PC-9 (cell line): Measurements from ENCODE around the gene CADM1. TPM values are rescaled to one million over a fixed set of nuclear protein-coding genes. Genes with fewer than 3 reads are reported as not detected.

Experiments used
- BruUV-seq: library from RNA; stranded (reverse); fragments of 400-500 nt; replicated peaks from 2 replicates; lab custom pipeline; 2021; lab: Mats Ljungman, UMichigan
- CTCF ChIA-PET: fragments of 300-600 bp; sonication (Branson Sonifier 250); formaldehyde crosslinking; loops from one replicate; lab custom pipeline; 2022; ENCODE audit warnings: antibody characterized with exemption; lab: Charles Lee
- POLR2A ChIA-PET: fragments of 300-600 bp; sonication (Branson Sonifier 250); formaldehyde crosslinking; loops from one replicate; lab custom pipeline; 2022; ENCODE audit warnings: antibody characterized with exemption; ENCODE audit not compliant: unreplicated experiment; lab: Charles Lee
- DNase-seq, 2 experiments: peaks; one replicate each; pipeline versions ENCODE4 v3.0.0 to v3.0.0-alpha.2; 2015 to 2022; ENCODE audit warnings: mixed read lengths in 1 of 2
- H2AFZ ChIP-seq: fragments of 200-600 bp; sonication (generic); 2 replicates; pipeline ENCODE4 v1.8.1; 2017; ENCODE audit warnings: antibody characterized with exemption
- H3F3A ChIP-seq: fragments of 200-600 bp; sonication (generic); 2 replicates; pipeline ENCODE4 v1.8.1; 2017; ENCODE audit warnings: antibody characterized with exemption, mild to moderate bottlenecking, low read depth; ENCODE audit not compliant: insufficient read depth
- H3K27ac ChIP-seq: fragments of 200-600 bp; sonication (generic); 2 replicates; pipeline ENCODE4 v1.6.1; 2016; ENCODE audit warnings: mixed run types
- H3K27me3 ChIP-seq: fragments of 200-600 bp; sonication (generic); 2 replicates; pipeline ENCODE4 v1.6.1; 2016; ENCODE audit warnings: low read depth, mixed run types; ENCODE audit not compliant: insufficient read depth
- H3K36me3 ChIP-seq: fragments of 200-600 bp; sonication (generic); 2 replicates; pipeline ENCODE4 v1.6.1; 2016; ENCODE audit warnings: low read depth, mixed run types
- H3K4me1 ChIP-seq: fragments of 200-600 bp; sonication (generic); replicated peaks from 2 replicates; pipeline ENCODE4 v1.6.1; 2016; ENCODE audit warnings: mixed run types; ENCODE audit not compliant: insufficient read depth
- H3K4me2 ChIP-seq: fragments of 200-600 bp; sonication (generic); 2 replicates; pipeline ENCODE4 v1.6.1; 2017; ENCODE audit warnings: mixed run types
- H3K4me3 ChIP-seq: fragments of 200-600 bp; sonication (generic); 2 replicates; pipeline ENCODE4 v1.6.1; 2016; ENCODE audit warnings: mixed run types
- H3K79me2 ChIP-seq: fragments of 200-600 bp; sonication (generic); 2 replicates; pipeline ENCODE4 v1.6.1; 2017; ENCODE audit warnings: low read depth, mixed run types
- H3K9me2 ChIP-seq: fragments of 200-600 bp; sonication (generic); 2 replicates; pipeline ENCODE4 v1.8.1; 2017; ENCODE audit warnings: mild to moderate bottlenecking; ENCODE audit not compliant: insufficient read depth
- H3K9me3 ChIP-seq: fragments of 200-600 bp; sonication (generic); 2 replicates; pipeline ENCODE4 v1.8.1; 2016; ENCODE audit warnings: low read depth; ENCODE audit not compliant: insufficient read depth
- H4K20me1 ChIP-seq: fragments of 200-600 bp; sonication (generic); 2 replicates; pipeline ENCODE4 v1.8.1; 2017; ENCODE audit not compliant: insufficient read depth
- EZH2 ChIP-seq: fragments of 200-600 bp; sonication (generic); IDR thresholded peaks from 2 replicates; pipeline ENCODE4 v1.8.0; 2017; ENCODE audit warnings: antibody characterized with exemption, low read depth
- intact Hi-C: fragments of 100-400 bp; cut with micrococcal nuclease; formaldehyde crosslinking; loops from one replicate; pipeline ENCODE4 v1.10.0; 2022; ENCODE audit not compliant: unreplicated experiment
- total RNA-seq: library from RNA; stranded (reverse); gene quantifications from 2 replicates; pipeline ENCODE4 v1.2.3, GENCODE V29; 2021
- TF ChIP-seq, protein P1 (sequence below): fragments of 200-600 bp; sonication (generic); conservative IDR thresholded peaks from 2 replicates; pipeline ENCODE4 v1.6.1; 2017; ENCODE audit warnings: mixed run types, antibody characterized with exemption, mild to moderate bottlenecking, moderate library complexity

CADM1 gene
- total RNA-seq, 1 experiment from 2014 or later = not detected

DNA sequence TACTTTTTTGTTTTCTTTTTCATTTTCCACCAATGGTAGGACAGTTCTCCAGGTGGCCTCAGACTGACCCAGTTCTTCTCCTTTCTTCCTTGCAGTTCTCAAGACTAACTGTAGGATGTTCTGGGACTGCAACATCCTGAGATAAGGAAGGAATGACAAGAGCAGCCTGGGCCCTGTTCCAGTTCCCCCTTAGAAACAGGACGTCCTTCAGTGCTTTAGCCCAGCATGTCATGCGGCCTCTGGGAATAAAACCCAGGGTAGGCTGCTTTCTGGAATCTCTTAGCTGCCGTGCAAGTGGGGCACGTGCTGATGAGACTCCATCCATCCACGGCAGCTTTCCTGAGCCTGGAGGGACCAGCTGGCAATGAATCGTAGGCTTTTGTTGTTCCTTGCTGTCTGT is 24.0 kb upstream of the CADM1 start:
- no TSS peak for BruUV-seq
- Histone ChIP-seq H3K36me3 (no peaks in the 10 kb centered on the region), H3K4me3 (no peak overlapping the region), H3K4me2 (no peak overlapping the region), H4K20me1 (peaks cover 4% of the 10 kb centered on the region; the same call in 1 of the 2 replicates), H3F3A (no peaks in the 10 kb centered on the region), H3K27ac (no peak overlapping the region), H3K27me3 (peaks cover 30% of the 10 kb centered on the region; the same call in 1 of the 2 replicates), H3K9me3 (no peaks in the 10 kb centered on the region), H3K4me1 (no peaks in the 10 kb centered on the region), H3K9me2 (no peaks in the 10 kb centered on the region), H2AFZ (no peak overlapping the region), H3K79me2 (no peaks in the 10 kb centered on the region)
- ChIA-PET POLR2A (no interaction called here), CTCF (no interaction called here)
- TF ChIP-seq, protein P1, sequence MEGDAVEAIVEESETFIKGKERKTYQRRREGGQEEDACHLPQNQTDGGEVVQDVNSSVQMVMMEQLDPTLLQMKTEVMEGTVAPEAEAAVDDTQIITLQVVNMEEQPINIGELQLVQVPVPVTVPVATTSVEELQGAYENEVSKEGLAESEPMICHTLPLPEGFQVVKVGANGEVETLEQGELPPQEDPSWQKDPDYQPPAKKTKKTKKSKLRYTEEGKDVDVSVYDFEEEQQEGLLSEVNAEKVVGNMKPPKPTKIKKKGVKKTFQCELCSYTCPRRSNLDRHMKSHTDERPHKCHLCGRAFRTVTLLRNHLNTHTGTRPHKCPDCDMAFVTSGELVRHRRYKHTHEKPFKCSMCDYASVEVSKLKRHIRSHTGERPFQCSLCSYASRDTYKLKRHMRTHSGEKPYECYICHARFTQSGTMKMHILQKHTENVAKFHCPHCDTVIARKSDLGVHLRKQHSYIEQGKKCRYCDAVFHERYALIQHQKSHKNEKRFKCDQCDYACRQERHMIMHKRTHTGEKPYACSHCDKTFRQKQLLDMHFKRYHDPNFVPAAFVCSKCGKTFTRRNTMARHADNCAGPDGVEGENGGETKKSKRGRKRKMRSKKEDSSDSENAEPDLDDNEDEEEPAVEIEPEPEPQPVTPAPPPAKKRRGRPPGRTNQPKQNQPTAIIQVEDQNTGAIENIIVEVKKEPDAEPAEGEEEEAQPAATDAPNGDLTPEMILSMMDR = no peak
- TF ChIP-seq EZH2 = no peak
- DNase-seq = no peak
- intact Hi-C loops = no loop called here

DNA sequence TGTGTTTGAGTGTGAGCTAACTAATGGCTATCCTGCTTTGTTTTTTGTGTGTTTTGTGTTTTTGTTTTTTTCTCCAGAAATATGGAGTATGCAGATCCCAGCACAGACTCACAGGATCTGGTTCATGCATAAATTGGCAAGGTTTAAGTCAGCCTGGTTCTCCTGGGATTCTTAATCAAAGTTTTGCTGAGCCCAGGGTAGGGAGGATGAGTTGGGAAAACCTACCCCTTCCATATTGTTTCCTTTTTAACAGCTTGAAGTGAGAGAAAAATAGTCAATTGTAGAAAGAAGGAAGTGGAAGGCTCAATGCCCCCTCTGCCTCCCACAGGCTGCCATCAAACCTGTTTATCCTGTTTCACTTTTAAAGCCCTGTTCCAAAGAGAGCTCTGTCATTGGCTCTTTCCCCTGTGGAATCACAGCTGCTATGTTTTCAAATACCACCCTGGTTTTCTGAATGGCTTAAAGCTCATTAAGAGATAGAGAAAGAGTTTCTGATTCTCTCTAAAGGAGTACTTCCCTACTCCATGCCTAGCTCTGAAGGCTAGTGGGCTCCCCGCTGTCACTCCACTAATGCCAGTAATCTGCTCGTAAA is 23.4 kb upstream of the CADM1 start:
- H3K4me3 ChIP-seq = no peak overlapping the region
- TF ChIP-seq EZH2 = no peak
- TF ChIP-seq, protein P1 = no peak
- ChIA-PET POLR2A (no interaction called here), CTCF (no interaction called here)
- H2AFZ ChIP-seq = no peak overlapping the region
- H3K9me2 ChIP-seq = no peaks in the 10 kb centered on the region
- no peak overlapping the region for H3K27ac ChIP-seq
- intact Hi-C loops = no loop called here
- no peak overlapping the region for H3K4me2 ChIP-seq
- H4K20me1 ChIP-seq = peaks cover 4% of the 10 kb centered on the region; the same call in 1 of the 2 replicates
- no peaks in the 10 kb centered on the region for H3F3A ChIP-seq
- no TSS peak for BruUV-seq
- H3K9me3 ChIP-seq = no peaks in the 10 kb centered on the region
- H3K36me3 ChIP-seq = no peaks in the 10 kb centered on the region
- H3K27me3 ChIP-seq = peaks cover 29% of the 10 kb centered on the region; the same call in 1 of the 2 replicates
- no peaks in the 10 kb centered on the region for H3K4me1 ChIP-seq
- H3K79me2 ChIP-seq = no peaks in the 10 kb centered on the region
- no peak for DNase-seq

DNA sequence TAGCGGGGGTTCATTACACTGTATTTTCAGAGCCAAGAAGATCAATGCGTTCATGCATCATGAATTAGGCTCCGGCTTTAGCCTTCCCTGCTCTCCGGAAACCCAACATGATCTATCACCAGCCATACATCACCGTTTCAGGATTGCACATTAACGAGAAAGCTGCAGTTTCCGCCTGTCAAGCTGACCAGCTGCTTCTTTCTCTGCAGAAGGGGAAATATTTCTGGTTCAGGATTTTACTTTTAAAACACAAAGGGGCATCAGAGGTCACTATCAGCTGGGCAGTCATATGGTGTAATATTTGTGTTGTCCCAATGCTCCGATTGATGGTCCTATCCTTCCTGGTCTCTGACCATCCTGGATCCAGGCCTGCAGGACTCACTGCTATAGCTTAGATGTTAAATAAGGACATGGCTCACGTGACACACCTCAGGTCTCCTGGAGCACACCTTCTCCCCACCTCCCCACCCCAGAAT is 21.4 kb upstream of the CADM1 start:
- H3K27ac ChIP-seq = no peak overlapping the region
- ChIA-PET CTCF (no interaction called here), POLR2A (no interaction called here)
- intact Hi-C loops = no loop called here
- H3K4me3 ChIP-seq = no peak overlapping the region
- H3K9me3 ChIP-seq = no peaks in the 10 kb centered on the region
- H3K79me2 ChIP-seq = no peaks in the 10 kb centered on the region
- H3K9me2 ChIP-seq = no peaks in the 10 kb centered on the region
- H2AFZ ChIP-seq = no peak overlapping the region
- TF ChIP-seq EZH2 = no peak
- TF ChIP-seq, protein P1 = no peak
- H3K4me1 ChIP-seq = no peaks in the 10 kb centered on the region
- H4K20me1 ChIP-seq = peaks cover 4% of the 10 kb centered on the region; the same call in 1 of the 2 replicates
- no peak overlapping the region for H3K4me2 ChIP-seq
- H3K27me3 ChIP-seq = peaks cover 21% of the 10 kb centered on the region; the same call in 1 of the 2 replicates
- H3K36me3 ChIP-seq = no peaks in the 10 kb centered on the region
- BruUV-seq = no TSS peak
- no peaks in the 10 kb centered on the region for H3F3A ChIP-seq
- no peak for DNase-seq
